Measurements from ENCODE around the gene LAG3.

DNA sequence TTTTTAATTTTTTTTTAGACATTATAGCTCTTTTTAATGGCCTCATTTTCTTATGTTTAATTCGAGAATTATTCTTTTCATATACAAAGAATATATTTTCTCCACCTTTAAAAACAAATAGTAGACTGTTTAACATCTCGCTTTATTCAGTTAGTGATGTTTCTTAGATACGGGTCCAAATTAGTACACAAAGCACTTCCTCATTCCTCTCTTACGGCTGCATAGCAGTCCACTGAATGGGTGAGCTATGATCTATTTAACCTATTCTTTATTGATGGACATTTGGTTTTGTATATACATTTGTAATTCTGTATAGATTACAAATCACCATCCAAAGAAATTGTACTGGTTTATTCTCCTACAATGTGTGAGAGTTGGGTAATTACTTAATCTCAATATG lies 41.0 kb downstream of the LAG3 start:
- TF ChIP-seq, protein P1, sequence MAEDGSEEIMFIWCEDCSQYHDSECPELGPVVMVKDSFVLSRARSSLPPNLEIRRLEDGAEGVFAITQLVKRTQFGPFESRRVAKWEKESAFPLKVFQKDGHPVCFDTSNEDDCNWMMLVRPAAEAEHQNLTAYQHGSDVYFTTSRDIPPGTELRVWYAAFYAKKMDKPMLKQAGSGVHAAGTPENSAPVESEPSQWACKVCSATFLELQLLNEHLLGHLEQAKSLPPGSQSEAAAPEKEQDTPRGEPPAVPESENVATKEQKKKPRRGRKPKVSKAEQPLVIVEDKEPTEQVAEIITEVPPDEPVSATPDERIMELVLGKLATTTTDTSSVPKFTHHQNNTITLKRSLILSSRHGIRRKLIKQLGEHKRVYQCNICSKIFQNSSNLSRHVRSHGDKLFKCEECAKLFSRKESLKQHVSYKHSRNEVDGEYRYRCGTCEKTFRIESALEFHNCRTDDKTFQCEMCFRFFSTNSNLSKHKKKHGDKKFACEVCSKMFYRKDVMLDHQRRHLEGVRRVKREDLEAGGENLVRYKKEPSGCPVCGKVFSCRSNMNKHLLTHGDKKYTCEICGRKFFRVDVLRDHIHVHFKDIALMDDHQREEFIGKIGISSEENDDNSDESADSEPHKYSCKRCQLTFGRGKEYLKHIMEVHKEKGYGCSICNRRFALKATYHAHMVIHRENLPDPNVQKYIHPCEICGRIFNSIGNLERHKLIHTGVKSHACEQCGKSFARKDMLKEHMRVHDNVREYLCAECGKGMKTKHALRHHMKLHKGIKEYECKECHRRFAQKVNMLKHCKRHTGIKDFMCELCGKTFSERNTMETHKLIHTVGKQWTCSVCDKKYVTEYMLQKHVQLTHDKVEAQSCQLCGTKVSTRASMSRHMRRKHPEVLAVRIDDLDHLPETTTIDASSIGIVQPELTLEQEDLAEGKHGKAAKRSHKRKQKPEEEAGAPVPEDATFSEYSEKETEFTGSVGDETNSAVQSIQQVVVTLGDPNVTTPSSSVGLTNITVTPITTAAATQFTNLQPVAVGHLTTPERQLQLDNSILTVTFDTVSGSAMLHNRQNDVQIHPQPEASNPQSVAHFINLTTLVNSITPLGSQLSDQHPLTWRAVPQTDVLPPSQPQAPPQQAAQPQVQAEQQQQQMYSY (CRISPR knock-in tag; IDR thresholded peaks at IDR 0.05): no peak
- TF ChIP-seq NR2C2 (CRISPR knock-in tag; IDR thresholded peaks at IDR 0.05) (no peak), FOXP1 (CRISPR knock-in tag; IDR thresholded peaks at IDR 0.05; ENCODE audit: borderline replicate concordance) (no peak)
